CD4-positive, alpha-beta T cell treated with Interferon alpha-2 for 1 hour (primary cell): ENCODE results near the gene C1orf56.

Experiments
- DNase-seq, 2 donors: peaks; one replicate each; pipeline ENCODE4 v3.0.0-alpha.2; 2020 to 2022

The C1orf56 gene, protein sequence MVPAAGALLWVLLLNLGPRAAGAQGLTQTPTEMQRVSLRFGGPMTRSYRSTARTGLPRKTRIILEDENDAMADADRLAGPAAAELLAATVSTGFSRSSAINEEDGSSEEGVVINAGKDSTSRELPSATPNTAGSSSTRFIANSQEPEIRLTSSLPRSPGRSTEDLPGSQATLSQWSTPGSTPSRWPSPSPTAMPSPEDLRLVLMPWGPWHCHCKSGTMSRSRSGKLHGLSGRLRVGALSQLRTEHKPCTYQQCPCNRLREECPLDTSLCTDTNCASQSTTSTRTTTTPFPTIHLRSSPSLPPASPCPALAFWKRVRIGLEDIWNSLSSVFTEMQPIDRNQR

DNA sequence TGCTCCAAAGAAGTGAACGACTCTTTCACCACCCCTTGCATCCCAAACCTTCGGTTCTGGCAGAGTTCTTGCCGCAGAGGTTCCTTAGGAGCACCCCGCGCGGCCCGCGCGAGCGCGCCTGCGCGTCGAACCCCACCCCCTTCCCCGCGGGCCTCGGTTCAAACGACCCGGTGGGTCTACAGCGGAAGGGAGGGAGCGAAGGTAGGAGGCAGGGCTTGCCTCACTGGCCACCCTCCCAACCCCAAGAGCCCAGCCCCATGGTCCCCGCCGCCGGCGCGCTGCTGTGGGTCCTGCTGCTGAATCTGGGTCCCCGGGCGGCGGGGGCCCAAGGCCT, at the start of gene C1orf56:
Gene C1orf56, plus strand, starts transcription at position 161 of the 334 bp plus-strand sequence. Its CDS starts 97 bp downstream, at position 258.
- peak; percentile 54 to 73 for DNase-seq

GRCh38 chr1:150997949-150998348, 49.6 kb upstream of the C1orf56 start:
- no peak for DNase-seq

DNA sequence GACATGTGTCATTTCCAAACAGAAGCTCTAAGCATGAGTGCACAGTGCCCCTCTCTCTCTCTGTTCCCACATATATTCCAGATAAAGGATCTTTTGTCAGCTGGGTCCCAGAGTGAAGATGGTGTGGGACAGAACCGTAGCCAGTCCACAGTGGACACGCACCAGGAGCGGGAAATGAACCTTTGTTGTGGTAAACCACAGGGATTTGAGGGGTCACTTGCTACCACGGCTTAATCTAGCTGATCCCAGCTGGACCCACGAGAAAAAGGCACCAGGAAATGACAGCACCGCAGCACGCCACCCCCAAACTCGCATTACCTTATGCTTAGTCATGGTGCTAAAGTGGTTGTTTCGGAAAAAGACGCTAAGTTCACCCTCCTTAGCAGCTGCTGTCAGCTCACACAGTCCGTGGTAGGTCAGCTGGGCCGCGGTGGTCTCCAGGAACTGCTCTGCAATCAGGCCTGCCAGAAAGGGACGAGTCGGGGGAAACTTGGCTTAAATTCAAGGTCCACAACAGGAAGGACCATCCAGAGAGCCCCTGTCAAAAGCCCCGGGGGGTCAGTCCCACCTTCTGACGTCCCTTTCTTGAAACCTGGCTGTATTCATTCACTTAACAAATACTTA, 48.4 kb upstream of the C1orf56 start:
- no peak for DNase-seq

- DNase-seq = no peak
Observed at GRCh38 chr1:150999926-151000325, 47.6 kb upstream of the C1orf56 start.

GRCh38 chr1:151000408-151000807, 47.1 kb upstream of the C1orf56 start:
- DNase-seq = no peak

DNA sequence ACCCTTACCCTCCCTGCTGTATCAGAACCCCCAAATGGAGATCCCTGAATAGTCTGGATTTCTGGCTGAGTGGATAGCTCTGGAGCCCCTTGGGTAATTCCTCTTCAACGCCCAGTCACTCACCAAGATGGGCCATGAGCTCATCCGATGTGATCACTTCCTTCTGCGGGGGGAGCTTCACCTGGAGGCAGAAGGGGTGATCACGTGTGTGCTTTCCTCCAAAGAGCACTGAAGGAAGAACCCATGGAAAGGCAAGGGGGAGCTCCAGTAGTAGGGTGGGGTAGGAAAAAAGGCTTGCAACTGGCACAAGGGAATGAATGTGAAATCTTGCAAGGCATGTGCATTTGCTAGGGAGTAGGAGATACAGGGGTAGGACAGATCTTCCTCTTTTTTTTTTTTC, 45.9 kb upstream of the C1orf56 start:
- no peak for DNase-seq

DNA sequence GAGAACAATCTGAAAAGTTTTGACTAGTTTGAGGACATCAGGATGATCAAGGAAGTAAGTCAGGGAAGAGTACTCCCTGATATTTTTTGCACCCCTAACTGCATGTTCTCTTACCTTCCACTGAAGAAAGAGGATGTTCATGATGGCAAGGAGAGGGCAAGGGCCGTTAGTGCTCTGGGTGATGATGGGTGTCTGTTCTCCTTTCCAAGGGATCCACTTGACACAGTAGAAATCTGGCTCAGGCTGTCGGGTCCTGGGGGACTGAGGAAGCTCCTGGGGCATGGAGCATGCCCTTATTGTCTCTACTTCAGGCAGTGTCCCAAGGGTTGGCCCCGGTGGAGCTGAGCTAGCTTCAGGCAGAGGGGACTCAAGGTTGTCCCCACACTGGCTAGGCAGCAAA, 45.5 kb upstream of the C1orf56 start:
- no peak for DNase-seq

DNA sequence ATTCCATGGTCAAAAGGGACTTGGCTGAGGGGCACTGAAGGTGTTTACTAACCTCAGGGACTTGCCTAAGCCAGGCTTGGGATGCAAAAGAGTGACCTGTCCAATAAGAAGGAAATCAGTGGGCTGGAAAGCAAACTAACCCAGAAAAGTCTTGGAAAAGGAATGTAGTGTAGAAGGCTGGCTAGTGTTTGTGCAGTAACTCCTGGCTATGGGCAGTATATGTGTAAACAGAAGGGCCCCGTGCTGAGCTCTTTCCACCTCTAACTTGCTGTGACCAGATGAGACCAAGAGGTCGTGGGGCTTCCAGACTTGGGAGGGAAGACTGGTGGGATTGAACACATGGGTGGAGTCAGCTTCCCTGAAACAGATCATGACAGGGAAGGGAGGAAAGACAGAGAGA, 44.9 kb upstream of the C1orf56 start:
- no peak for DNase-seq

- DNase-seq = peak; percentile 20 to 60
Observed at GRCh38 chr1:151003180-151003579, 44.4 kb upstream of the C1orf56 start.

GRCh38 chr1:151005729-151006319, 41.7 kb upstream of the C1orf56 start:
- DNase-seq = no peak

GRCh38 chr1:151006327-151007052, 41.1 kb upstream of the C1orf56 start, which contains the start of gene MINDY1:
Gene MINDY1, minus strand, starts transcription at chr1:151006902. Its CDS starts 4,285 bp downstream, at chr1:151002617.
- DNase-seq = peak; percentile 45 to 49

DNA sequence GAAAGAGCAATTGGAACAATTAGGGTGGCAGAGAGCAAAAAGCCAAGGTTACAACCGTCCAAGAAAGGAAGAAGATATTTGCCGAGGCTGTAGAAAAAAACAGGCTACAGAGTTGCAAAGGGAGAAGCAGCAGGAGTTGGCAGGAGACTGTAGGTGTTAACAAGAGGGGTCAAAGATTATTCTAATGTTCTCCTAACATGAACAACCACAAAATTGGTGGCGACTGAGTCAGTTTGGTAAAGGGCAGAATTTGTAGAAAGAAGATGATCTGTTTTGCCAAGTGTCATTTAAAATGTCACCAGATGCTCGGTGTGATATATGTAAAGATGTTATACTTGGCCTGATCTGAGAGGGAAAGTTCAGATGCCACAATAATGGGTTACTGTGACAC, 39.7 kb upstream of the C1orf56 start:
- no peak for DNase-seq

DNA sequence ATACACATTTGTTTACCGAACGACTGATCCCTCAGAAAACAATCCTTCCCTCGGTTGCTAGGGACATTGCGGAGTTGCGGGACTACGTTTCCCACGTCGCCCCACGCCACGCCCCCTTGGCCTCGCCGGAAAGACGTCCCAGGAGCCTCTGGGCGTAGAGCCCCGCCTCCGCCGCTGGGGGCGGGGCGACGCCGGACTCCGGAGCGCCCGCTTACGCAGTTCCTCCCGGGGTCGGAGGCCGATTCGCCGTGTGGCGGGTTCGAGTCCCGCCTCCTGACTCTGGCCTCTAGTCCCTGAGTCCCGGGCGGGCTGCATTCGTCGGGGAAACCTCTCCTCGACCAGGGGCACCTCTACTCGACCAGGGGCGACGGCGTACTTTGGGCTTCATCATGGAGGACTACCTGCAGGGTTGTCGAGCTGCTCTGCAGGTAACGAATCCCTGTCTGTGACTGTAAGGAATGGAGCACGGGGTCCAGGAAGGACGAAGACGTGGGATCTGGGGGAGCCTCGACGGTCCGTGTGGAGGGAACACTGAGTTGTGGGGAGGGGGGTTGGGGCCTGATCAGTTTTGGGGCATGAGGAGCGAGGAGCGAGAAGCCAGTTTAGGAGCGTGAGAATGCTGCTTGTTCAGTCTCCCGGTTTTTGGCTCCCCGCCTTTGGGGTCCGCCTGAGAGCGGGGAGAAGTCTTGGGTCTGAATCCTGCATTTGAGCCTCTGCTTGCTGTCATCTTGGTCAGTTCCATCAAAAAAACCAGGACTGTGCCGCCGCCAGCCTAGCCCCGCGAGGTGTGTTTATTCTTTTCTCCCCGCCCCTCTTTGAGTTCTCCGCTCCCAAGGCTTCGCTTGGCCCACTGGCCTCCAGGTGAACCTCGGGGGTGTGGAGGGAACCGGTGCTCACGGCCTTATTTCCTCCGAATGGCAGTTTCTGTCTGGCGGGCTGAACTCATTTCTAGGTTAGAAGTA, 39.0 kb upstream of the C1orf56 start, which contains the start of gene PRUNE1:
Gene PRUNE1, plus strand, starts transcription at position 206 of the 962 bp plus-strand sequence. Its CDS starts 184 bp downstream, at position 390.
- DNase-seq = peak; percentile 98

DNA sequence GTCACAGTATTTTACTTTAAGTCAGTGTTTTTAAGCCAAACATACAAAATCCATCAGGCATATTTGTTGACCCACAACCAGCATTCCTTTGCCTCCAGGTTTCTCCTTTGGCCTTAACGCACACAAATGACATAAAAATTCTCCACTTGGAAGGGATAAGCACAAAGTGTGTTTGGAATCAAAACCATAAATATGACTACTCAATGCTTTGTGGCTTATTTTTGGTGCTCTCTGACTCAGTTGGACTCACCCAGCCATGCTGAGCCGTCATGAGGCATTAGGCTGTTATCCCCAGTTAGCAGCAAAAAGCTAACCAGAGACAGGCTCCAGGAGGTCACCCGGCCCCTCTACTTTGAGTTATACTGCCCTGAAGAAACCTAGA, 38.4 kb upstream of the C1orf56 start:
- no peak for DNase-seq

GRCh38 chr1:151009674-151010345, 37.7 kb upstream of the C1orf56 start:
- no peak for DNase-seq

DNA sequence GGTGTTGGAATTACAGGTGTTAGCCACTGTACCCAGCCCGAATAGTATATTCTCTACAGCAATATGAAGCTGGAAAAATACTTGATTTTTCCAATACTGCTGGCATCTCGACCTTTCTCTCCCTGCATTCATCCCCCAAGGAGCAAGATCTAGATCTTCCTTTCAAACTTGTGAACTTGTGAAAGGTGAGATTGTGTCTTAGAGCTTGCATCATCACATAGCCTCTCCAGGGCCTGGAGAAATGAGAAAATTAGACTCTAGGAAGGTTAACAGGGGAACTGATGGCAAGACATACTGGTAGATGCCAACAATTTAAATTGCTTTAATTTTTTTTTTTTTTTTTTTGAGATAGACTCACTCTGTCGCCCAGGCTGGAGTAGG, 37.2 kb upstream of the C1orf56 start:
- no peak for DNase-seq

DNA sequence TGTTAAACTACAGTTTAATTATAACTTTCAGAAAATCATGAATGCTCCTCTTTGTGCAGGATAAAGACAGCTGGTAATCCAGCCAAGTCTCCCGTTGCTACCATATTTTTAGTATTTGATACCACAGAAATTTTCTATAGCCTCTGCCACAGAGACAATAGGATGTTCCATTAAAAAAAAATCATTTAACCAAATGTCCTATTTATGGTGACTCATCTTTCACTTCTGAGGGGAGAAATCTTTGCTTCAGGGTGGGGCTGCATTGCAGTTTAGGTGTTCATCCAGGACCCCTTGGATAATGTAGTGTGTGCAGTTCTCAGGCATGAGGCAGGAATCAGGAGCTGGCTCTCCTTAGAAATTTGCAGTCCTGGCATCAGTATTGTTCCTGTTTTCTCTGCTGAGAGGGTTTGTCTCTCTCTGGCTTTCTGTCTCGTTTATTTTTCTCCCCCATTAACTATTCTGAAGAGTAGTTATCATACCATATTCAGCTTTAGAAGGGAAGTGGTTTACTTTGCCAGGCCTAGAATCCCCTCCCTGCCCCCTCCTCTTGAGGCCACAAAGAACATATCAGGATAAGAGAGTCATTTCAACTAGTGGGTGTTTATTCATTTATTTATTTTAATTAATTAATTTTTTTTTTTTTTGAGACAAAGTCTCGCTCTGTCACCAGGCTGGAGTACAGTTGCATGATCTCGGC, 36.2 kb upstream of the C1orf56 start:
- no peak for DNase-seq

DNA sequence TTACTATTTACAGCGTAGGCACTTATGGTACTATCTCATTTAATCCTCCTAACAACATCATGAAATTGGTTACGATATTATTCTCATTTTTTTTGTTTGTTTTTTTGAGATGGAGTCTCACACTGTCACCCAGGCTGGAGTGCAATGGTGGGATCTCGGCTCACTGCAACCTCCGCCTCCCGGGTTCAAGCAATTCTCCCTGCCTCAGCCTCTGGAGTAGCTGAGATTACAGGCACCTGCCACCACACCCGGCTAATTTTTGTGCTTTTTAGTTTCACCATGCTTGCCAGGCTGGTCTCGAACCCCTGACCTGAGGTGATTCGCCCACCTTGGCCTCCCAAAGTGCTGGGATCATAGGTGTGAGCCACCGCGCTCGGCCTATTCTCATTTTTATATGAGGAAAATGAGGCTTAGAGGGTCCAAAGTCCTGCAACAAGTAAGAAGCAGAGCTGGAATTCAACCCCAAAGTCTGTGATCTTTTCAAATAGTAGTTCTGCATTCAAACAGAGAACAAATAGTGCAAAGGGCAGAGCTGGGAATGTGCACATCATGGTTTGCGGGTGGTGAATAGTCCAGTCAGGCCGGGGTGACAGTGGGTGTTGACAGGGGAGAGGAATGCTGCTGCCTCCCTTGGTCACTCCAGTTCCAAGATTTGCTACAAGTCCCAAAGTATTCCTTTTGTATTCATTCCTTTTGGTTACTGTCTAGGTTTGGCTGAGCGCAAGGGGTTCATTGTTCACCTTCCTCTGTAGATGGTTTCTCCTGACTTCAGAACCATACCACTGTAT, 34.7 kb upstream of the C1orf56 start:
- DNase-seq = no peak

DNA sequence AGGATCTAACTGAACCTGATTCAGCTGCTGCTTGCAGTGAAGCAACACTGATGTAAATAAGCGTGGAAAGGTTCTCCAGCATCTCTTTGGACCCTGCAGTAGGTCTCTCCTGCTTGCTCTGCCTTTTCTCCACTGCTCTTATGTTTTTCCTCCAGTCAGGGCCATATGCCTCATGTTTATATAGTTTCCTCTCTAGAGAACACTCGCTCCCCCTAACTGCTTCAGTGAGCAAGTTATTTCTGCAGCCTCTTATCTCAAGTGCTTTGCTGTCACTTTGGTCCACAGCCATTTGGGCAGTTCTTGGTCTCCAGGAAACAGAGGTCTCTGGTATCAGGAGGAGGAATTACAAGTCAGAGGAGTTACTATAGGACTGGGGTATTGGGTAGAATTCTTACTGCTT, 34.0 kb upstream of the C1orf56 start:
- no peak for DNase-seq

DNA sequence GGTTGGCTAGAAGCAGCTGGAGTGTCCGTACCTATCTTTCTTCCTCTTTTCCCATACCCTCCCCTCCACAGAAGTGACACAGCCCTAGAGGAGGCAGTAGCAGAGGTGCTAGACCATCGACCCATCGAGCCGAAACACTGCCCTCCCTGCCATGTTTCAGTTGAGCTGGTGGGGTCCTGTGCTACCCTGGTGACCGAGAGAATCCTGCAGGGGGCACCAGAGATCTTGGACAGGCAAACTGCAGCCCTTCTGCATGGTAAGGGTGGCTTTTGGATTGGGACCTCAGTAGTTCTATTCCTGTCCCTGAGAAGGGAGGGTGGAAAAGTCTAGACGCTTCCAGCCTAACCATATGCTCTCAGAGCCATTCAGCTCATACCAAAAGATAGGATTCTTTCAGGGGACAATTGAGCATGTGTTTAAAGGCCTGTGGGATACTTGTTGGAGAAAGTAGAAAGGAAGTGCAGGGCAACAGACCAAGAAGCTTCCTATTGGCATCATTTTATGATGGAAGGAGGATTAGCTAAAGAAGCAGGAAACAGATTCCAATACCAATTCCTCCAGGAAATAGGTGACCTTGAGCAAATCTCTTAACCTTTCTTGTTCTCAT, 22.9 kb upstream of the C1orf56 start:
- peak; percentile 87 to 91 for DNase-seq
